Caco-2 (cell line): ENCODE results near the gene PCDH19. TPM values are rescaled to one million over a fixed set of nuclear protein-coding genes. Genes with fewer than 3 reads are reported as not detected.

Source experiments
- BruUV-seq: library from RNA; stranded (reverse); fragments of 400-500 nt; replicated peaks from 2 replicates; lab custom pipeline; 2021; lab: Mats Ljungman, UMichigan
- CTCF ChIA-PET: fragments of 300-600 bp; sonication (Branson Sonifier 250); formaldehyde crosslinking; loops from one replicate; lab custom pipeline; 2022; ENCODE audit warnings: antibody characterized with exemption; lab: Charles Lee
- POLR2A ChIA-PET: fragments of 300-600 bp; sonication (Branson Sonifier 250); formaldehyde crosslinking; loops from one replicate; lab custom pipeline; 2022; ENCODE audit warnings: antibody characterized with exemption; lab: Charles Lee
- DNase-seq, 2 experiments: peaks; one replicate each; pipeline versions ENCODE4 v3.0.0 to v3.0.0-alpha.2; 2020 to 2022
- H3K27me3 ChIP-seq: replicated peaks from 2 replicates; pipeline ENCODE4 v1.6.0; 2011; ENCODE audit warnings: low read length; ENCODE audit not compliant: control insufficient read depth, insufficient read depth
- H3K36me3 ChIP-seq: 2 replicates; pipeline ENCODE4 v1.5.1; 2011; ENCODE audit warnings: low read length; ENCODE audit not compliant: control insufficient read depth, insufficient read depth
- H3K4me1 ChIP-seq: fragments of 250-450 bp; sonication (Bioruptor Pico); 2 replicates; pipeline ENCODE4 v1.5.1; 2020; ENCODE audit warnings: mild to moderate bottlenecking
- H3K4me3 ChIP-seq: 2 replicates; pipeline ENCODE4 v1.5.1; 2011; ENCODE audit warnings: low read depth, mild to moderate bottlenecking, control low read depth, low read length
- H3K9me3 ChIP-seq: fragments of 250-450 bp; sonication (Bioruptor Pico); 2 replicates; pipeline ENCODE4 v1.5.1; 2020; ENCODE audit warnings: mild to moderate bottlenecking, moderate library complexity
- H3K27ac Mint-ChIP-seq: one replicate; pipeline ENCODE4 v1.8.0; 2022; ENCODE audit warnings: mixed read lengths; ENCODE audit not compliant: unreplicated experiment
- H3K27me3 Mint-ChIP-seq: one replicate; pipeline ENCODE4 v1.8.0; 2022; ENCODE audit warnings: mixed read lengths; ENCODE audit not compliant: insufficient read depth, unreplicated experiment
- H3K36me3 Mint-ChIP-seq: one replicate; pipeline ENCODE4 v1.8.0; 2022; ENCODE audit warnings: mild to moderate bottlenecking, mixed read lengths; ENCODE audit not compliant: insufficient read depth, unreplicated experiment
- H3K4me1 Mint-ChIP-seq: one replicate; pipeline ENCODE4 v1.8.0; 2022; ENCODE audit warnings: low read depth, mixed read lengths; ENCODE audit not compliant: unreplicated experiment
- H3K4me3 Mint-ChIP-seq: one replicate; pipeline ENCODE4 v1.8.0; 2022; ENCODE audit warnings: mild to moderate bottlenecking, moderate library complexity, mixed read lengths; ENCODE audit not compliant: unreplicated experiment
- H3K9me3 Mint-ChIP-seq: one replicate; pipeline ENCODE4 v1.8.0; 2022; ENCODE audit warnings: mixed read lengths; ENCODE audit not compliant: unreplicated experiment
- intact Hi-C: fragments of 100-400 bp; cut with micrococcal nuclease; formaldehyde crosslinking; loops from one replicate; pipeline ENCODE4 v1.10.0; 2022; ENCODE audit not compliant: unreplicated experiment
- total RNA-seq: library from RNA; stranded (reverse); gene quantifications from 2 replicates; pipeline ENCODE4 v1.2.3, GENCODE V29; 2022
- TF ChIP-seq, protein P1 (sequence below), 2 experiments: fragments of 200-600 bp in 1 of 2; IDR thresholded peaks; 1 replicate in 1 of 2; 2 replicates in 1 of 2; pipeline versions ENCODE4 v1.5.1 to v1.8.0; 2011 to 2022; ENCODE audit warnings: antibody characterized with exemption in 1 of 2, control low read depth in 1 of 2, inconsistent platforms in 1 of 2, low read depth in 1 of 2, low read length in 1 of 2, mild to moderate bottlenecking in 1 of 2, moderate library complexity in 1 of 2; ENCODE audit not compliant: insufficient read depth in 1 of 2, severe bottlenecking in 1 of 2, unreplicated experiment in 1 of 2

PCDH19 gene
- total RNA-seq, 1 experiment from 2014 or later = 0.11 TPM

DNA sequence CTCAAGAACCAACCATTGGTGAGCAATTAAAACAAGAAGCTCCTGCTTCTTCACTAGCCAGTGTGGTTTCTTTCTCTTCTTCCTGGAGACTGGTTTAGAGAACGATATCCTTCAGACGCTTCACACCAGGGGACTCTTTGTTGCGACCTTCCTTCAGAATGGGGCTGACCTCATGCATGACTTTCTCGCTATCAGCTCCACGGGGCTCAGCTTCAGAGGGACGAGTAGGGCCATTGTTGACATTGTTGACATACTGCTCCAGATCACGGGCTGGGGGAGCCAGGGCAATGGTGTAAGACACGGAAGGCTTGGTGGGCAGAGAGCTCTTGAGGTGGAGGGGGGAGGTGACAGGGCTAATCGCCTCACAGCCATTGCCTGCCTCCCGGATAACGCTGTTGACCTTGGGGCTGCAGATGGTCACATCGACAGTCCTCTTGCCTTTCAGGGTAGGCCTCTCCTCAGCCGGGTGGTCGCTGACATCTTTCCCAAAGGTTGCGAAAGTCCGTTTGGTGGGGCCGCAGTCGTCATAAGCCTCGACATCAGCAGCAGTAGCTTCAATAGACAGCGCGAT lies 113.8 kb downstream of the PCDH19 start:
- no peak for DNase-seq
- no peaks in the 10 kb centered on the region for H3K27me3 ChIP-seq
- POLR2A ChIA-PET = no interaction called here
- CTCF ChIA-PET = no interaction called here
- no peaks in the 10 kb centered on the region for H3K9me3 ChIP-seq
- Mint-ChIP-seq H3K27me3 (peaks cover 3% of the 10 kb centered on the region), H3K27ac (no peak overlapping the region), H3K4me3 (no peak overlapping the region), H3K4me1 (no peaks in the 10 kb centered on the region), H3K9me3 (no peaks in the 10 kb centered on the region), H3K36me3 (no peaks in the 10 kb centered on the region)
- H3K4me1 ChIP-seq = no peaks in the 10 kb centered on the region
- BruUV-seq = no TSS peak
- H3K36me3 ChIP-seq = no peaks in the 10 kb centered on the region
- no peak overlapping the region for H3K4me3 ChIP-seq
- intact Hi-C loops = no loop called here
- TF ChIP-seq, protein P1, sequence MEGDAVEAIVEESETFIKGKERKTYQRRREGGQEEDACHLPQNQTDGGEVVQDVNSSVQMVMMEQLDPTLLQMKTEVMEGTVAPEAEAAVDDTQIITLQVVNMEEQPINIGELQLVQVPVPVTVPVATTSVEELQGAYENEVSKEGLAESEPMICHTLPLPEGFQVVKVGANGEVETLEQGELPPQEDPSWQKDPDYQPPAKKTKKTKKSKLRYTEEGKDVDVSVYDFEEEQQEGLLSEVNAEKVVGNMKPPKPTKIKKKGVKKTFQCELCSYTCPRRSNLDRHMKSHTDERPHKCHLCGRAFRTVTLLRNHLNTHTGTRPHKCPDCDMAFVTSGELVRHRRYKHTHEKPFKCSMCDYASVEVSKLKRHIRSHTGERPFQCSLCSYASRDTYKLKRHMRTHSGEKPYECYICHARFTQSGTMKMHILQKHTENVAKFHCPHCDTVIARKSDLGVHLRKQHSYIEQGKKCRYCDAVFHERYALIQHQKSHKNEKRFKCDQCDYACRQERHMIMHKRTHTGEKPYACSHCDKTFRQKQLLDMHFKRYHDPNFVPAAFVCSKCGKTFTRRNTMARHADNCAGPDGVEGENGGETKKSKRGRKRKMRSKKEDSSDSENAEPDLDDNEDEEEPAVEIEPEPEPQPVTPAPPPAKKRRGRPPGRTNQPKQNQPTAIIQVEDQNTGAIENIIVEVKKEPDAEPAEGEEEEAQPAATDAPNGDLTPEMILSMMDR (IDR thresholded peaks at IDR 0.05; ENCODE audit: insufficient read depth in 1 of 2, low read depth in 1 of 2, low read length in 1 of 2, severe bottlenecking in 1 of 2, unreplicated experiment in 1 of 2) = no peak

GRCh38 chrX:100294965-100295364 lies 115.1 kb downstream of the PCDH19 start:
- Histone ChIP-seq H3K4me3 (no peak overlapping the region), H3K4me1 (no peaks in the 10 kb centered on the region), H3K9me3 (no peaks in the 10 kb centered on the region), H3K36me3 (no peaks in the 10 kb centered on the region), H3K27me3 (no peaks in the 10 kb centered on the region)
- intact Hi-C loops = no loop called here
- ChIA-PET POLR2A (no interaction called here), CTCF (no interaction called here)
- H3K4me1 Mint-ChIP-seq = no peaks in the 10 kb centered on the region
- H3K36me3 Mint-ChIP-seq = no peaks in the 10 kb centered on the region
- H3K4me3 Mint-ChIP-seq = no peak overlapping the region
- H3K9me3 Mint-ChIP-seq = no peaks in the 10 kb centered on the region
- no TSS peak for BruUV-seq
- TF ChIP-seq, protein P1 (IDR thresholded peaks at IDR 0.05; ENCODE audit: insufficient read depth in 1 of 2, low read depth in 1 of 2, low read length in 1 of 2, severe bottlenecking in 1 of 2, unreplicated experiment in 1 of 2) = no peak
- H3K27me3 Mint-ChIP-seq = peaks cover 3% of the 10 kb centered on the region
- no peak overlapping the region for H3K27ac Mint-ChIP-seq
- no peak for DNase-seq

GRCh38 chrX:100289066-100289558 lies 121.0 kb downstream of the PCDH19 start:
- no peaks in the 10 kb centered on the region for H3K9me3 Mint-ChIP-seq
- TF ChIP-seq, protein P1 (IDR thresholded peaks at IDR 0.05; ENCODE audit: insufficient read depth in 1 of 2, low read depth in 1 of 2, low read length in 1 of 2, severe bottlenecking in 1 of 2, unreplicated experiment in 1 of 2) = no peak
- no peak for DNase-seq
- no peaks in the 10 kb centered on the region for H3K9me3 ChIP-seq
- intact Hi-C loops = no loop called here
- no peak overlapping the region for H3K4me3 ChIP-seq
- no peaks in the 10 kb centered on the region for H3K36me3 Mint-ChIP-seq
- peaks cover 2% of the 10 kb centered on the region for H3K27me3 Mint-ChIP-seq
- H3K36me3 ChIP-seq = no peaks in the 10 kb centered on the region
- H3K27ac Mint-ChIP-seq = no peak overlapping the region
- POLR2A ChIA-PET = no interaction called here
- H3K4me1 Mint-ChIP-seq = no peaks in the 10 kb centered on the region
- no peaks in the 10 kb centered on the region for H3K4me1 ChIP-seq
- no TSS peak for BruUV-seq
- H3K27me3 ChIP-seq = no peaks in the 10 kb centered on the region
- CTCF ChIA-PET = no interaction called here
- H3K4me3 Mint-ChIP-seq = no peak overlapping the region
